Measurements from ENCODE around the gene RFX1. TPM values are rescaled to one million over a fixed set of nuclear protein-coding genes. Genes with fewer than 3 reads are reported as not detected.

The RFX1 gene
- total RNA-seq, 2 experiments from 2014 or later, result 4.4 to 17.4 TPM

DNA sequence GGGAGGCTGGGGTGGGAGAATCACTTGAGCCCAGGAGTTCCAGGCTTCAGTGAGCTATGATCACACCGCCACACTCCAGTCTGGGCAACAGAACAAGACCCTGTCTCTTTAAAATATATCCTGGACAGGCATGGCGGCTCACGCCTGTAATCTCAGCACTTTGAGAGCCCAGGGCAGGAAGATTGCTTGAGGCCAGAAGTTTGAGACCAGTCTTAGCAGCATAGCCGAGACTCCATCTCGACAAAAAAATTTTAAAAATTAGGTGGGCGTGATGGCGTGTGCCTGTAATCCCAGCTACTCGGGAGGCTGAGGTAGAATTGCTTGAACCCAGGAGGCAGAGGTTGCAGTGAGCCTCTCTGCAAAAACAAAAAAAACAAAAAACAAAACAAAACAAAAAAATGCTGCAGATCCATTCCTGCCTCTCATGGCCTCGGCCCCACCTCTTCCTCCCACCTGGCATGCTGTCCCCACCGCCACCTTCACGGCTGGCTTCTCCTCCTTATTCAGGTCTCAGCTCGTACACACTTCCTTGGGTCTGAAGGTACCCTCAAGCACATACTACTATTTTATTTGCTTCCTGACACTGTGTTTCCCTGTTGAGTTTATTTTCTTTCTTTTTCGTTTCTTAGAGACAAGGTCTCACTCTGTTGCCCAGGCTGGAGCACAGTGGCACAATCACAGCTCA, 5.3 kb downstream of the RFX1 start:
- H3K9me2 ChIP-seq (ENCODE audit: insufficient read depth, low read length), result no peaks in the 10 kb centered on the region
- H3K4me1 ChIP-seq (ENCODE audit: insufficient read depth, low read length, poor library complexity, severe bottlenecking), result peaks cover 52% of the 10 kb centered on the region
- peak; percentile 57 for DNase-seq (ENCODE audit: low spot score)
- POLR2A ChIA-PET, result no interaction called here
- BruUV-seq (replicated peaks), result no TSS peak
- intact Hi-C loops (cut with micrococcal nuclease; ENCODE audit: unreplicated experiment), result no loop called here
- H4K20me1 ChIP-seq (ENCODE audit: insufficient read depth, low read length), result no peaks in the 10 kb centered on the region
- peaks cover 34% of the 10 kb centered on the region for H3K36me3 ChIP-seq (ENCODE audit: insufficient read depth, low read length)
- peak overlapping the region; percentile 13 for H3K4me3 ChIP-seq (ENCODE audit: low read depth, low read length, poor library complexity, severe bottlenecking)
- H3K4me2 ChIP-seq (ENCODE audit: low read length), result peak overlapping the region; percentile 47
- CTCF ChIA-PET (ENCODE audit: unreplicated experiment), result no interaction called here
- H3K79me2 ChIP-seq (ENCODE audit: insufficient read depth, low read depth, low read length), result peaks cover 60% of the 10 kb centered on the region
- H3K9me3 ChIP-seq (ENCODE audit: low read length), result peaks cover 9% of the 10 kb centered on the region
- H3K27ac ChIP-seq (ENCODE audit: low read depth, low read length, poor library complexity, severe bottlenecking), result peak overlapping the region; percentile 87
- H2AFZ ChIP-seq (ENCODE audit: low read length), result no peak overlapping the region
- no peak for TF ChIP-seq EZH2phosphoT487 (IDR thresholded peaks at IDR 0.05; ENCODE audit: borderline replicate concordance, low read depth, low read length)

GRCh38 chr19:13999085-13999484, 7.0 kb downstream of the RFX1 start:
- intact Hi-C loops (cut with micrococcal nuclease; ENCODE audit: unreplicated experiment), result no loop called here
- no peak overlapping the region for H3K4me3 ChIP-seq (ENCODE audit: low read depth, low read length, poor library complexity, severe bottlenecking)
- ChIA-PET POLR2A (interaction anchor here (0.7 to 1.1 kb wide), 4 partner anchors 10 to 38 kb away, joined by 3 to 5 read pairs (median 3); no protein-coding TSS in a partner anchor), CTCF (ENCODE audit: unreplicated experiment) (interaction anchor here (0.7 kb wide), 1 partner anchor 120 kb away, joined by 3 read pairs; no protein-coding TSS in a partner anchor)
- TF ChIP-seq CTCF (conservative IDR thresholded peaks at IDR 0.05; ENCODE audit: low read length), result no peak
- TF ChIP-seq EZH2phosphoT487 (IDR thresholded peaks at IDR 0.05; ENCODE audit: borderline replicate concordance, low read depth, low read length), result no peak
- DNase-seq (ENCODE audit: low spot score), result no peak
- no peak overlapping the region for H3K27ac ChIP-seq (ENCODE audit: low read depth, low read length, poor library complexity, severe bottlenecking)
- H3K4me2 ChIP-seq (ENCODE audit: low read length), result no peak overlapping the region
- H3K4me1 ChIP-seq (ENCODE audit: insufficient read depth, low read length, poor library complexity, severe bottlenecking), result peaks cover 38% of the 10 kb centered on the region
- peaks cover 9% of the 10 kb centered on the region for H3K9me3 ChIP-seq (ENCODE audit: low read length)
- no peak overlapping the region for H2AFZ ChIP-seq (ENCODE audit: low read length)
- H4K20me1 ChIP-seq (ENCODE audit: insufficient read depth, low read length), result no peaks in the 10 kb centered on the region
- peaks cover 46% of the 10 kb centered on the region for H3K79me2 ChIP-seq (ENCODE audit: insufficient read depth, low read depth, low read length)
- no peaks in the 10 kb centered on the region for H3K9me2 ChIP-seq (ENCODE audit: insufficient read depth, low read length)
- H3K36me3 ChIP-seq (ENCODE audit: insufficient read depth, low read length), result peaks cover 41% of the 10 kb centered on the region
- BruUV-seq (replicated peaks), result TSS peak; percentile 28

- BruUV-seq (replicated peaks), result no TSS peak
- Histone ChIP-seq H3K4me3 (ENCODE audit: low read depth, low read length, poor library complexity, severe bottlenecking) (no peak overlapping the region), H3K4me1 (ENCODE audit: insufficient read depth, low read length, poor library complexity, severe bottlenecking) (peaks cover 32% of the 10 kb centered on the region), H3K9me2 (ENCODE audit: insufficient read depth, low read length) (no peaks in the 10 kb centered on the region), H3K9me3 (ENCODE audit: low read length) (peaks cover 9% of the 10 kb centered on the region), H2AFZ (ENCODE audit: low read length) (no peak overlapping the region), H3K79me2 (ENCODE audit: insufficient read depth, low read depth, low read length) (peaks cover 43% of the 10 kb centered on the region), H3K4me2 (ENCODE audit: low read length) (no peak overlapping the region), H3K36me3 (ENCODE audit: insufficient read depth, low read length) (peaks cover 43% of the 10 kb centered on the region), H3K27ac (ENCODE audit: low read depth, low read length, poor library complexity, severe bottlenecking) (no peak overlapping the region), H4K20me1 (ENCODE audit: insufficient read depth, low read length) (no peaks in the 10 kb centered on the region)
- intact Hi-C loops (cut with micrococcal nuclease; ENCODE audit: unreplicated experiment), result no loop called here
- no peak for DNase-seq (ENCODE audit: low spot score)
- TF ChIP-seq CTCF (conservative IDR thresholded peaks at IDR 0.05; ENCODE audit: low read length), result no peak
- no peak for TF ChIP-seq EZH2phosphoT487 (IDR thresholded peaks at IDR 0.05; ENCODE audit: borderline replicate concordance, low read depth, low read length)
- ChIA-PET POLR2A (interaction anchor here (0.7 kb wide), 2 partner anchors 9 to 38 kb away, joined by 3 read pairs; no protein-coding TSS in a partner anchor), CTCF (ENCODE audit: unreplicated experiment) (interaction anchor here (0.7 kb wide), 1 partner anchor 119 kb away, joined by 3 read pairs; no protein-coding TSS in a partner anchor)
Measured at GRCh38 chr19:13998426-13998825, 7.7 kb downstream of the RFX1 start.

Measured in OCI-LY7 (cell line).